ENCODE results near the gene APCDD1. TPM values are rescaled to one million over a fixed set of nuclear protein-coding genes. Genes with fewer than 3 reads are reported as not detected.

APCDD1 gene
- total and polyA plus RNA-seq, 2 experiments from 2014 or later, result 0.31 to 1.0 TPM

DNA sequence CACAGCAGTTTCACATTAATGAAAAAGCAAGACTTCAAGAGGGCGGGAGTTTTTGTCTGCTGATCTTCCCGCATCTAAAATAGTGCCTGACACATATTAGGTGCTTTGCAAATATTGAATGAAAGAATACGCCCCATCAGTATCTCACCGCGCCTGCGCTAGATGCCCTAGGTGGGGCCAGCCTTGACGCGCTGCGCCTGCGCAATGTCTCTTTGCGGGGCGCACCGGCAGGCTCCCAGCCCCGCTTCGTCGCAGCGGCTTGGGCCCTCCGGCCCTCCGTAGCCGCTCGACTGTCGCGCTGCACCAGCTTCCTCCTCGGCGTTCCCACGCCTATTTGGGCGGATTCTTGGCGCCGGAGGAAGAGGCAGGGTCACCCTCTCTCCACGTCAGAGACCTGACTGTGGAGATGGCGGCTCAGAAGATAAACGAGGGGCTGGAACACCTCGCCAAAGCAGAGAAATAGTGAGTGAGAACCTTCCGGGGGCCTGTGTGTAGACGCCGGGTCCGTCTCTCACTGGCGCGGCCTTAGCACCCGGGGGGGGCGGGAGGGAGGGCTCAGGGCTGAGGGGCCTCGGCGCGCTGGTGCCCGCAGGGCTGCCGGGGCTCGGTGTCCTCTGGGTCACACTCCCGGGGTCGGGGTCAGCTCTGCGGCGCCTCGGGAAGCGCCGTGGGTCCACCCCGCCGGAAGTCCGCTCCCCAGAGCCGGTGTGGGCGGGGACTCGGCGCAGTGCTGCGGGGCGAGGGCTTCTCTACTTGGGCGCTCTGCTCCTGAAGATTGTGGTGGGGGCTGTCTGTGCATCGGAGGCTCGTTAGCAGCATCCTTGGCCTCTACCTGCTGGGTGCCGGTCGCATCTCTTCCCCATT is 71.5 kb downstream of the APCDD1 start, which contains the start of gene NAPG:
Gene NAPG, plus strand, starts transcription at position 331 of the 864 bp plus-strand sequence. Its CDS starts 76 bp downstream, at position 407.
- Mint-ChIP-seq H3K9me3 (no peaks in the 10 kb centered on the region), H3K4me3 (peak within 1 kb of the TSS; percentile 94), H3K36me3 (ENCODE audit: low read depth) (no peaks in the 10 kb centered on the region), H3K27ac (peak within 1 kb of the TSS; percentile 94), H3K27me3 (ENCODE audit: insufficient read depth, low read depth, poor library complexity) (peaks cover 7% of the 10 kb centered on the region), H3K4me1 (peaks cover 30% of the 10 kb centered on the region)
- ATAC-seq, result peak; percentile 91
- H3K27me3 ChIP-seq (ENCODE audit: insufficient read depth), result no peaks in the 10 kb centered on the region
- H3K4me2 ChIP-seq, result peak within 1 kb of the TSS; percentile 98
- TF ChIP-seq CREB1 (CRISPR knock-in tag; IDR thresholded peaks at IDR 0.05; ENCODE audit: low read depth), result peak; percentile 63
- peak; percentile 72 for TF ChIP-seq POLR2AphosphoS5 (IDR thresholded peaks at IDR 0.05; ENCODE audit: low read depth)
- peak; percentile 52 for TF ChIP-seq ETS1 (IDR thresholded peaks at IDR 0.05)
- no peak for TF ChIP-seq STAT1 (IDR thresholded peaks at IDR 0.05; ENCODE audit: unreplicated experiment)
- TF ChIP-seq ZNF462 (CRISPR knock-in tag; IDR thresholded peaks at IDR 0.05), result no peak
- no peak within 1 kb of the TSS; the same call in 1 of the 2 replicates for H3K27ac ChIP-seq (ENCODE audit: low read depth)
- peaks cover 5% of the 10 kb centered on the region; the same call in 1 of the 2 replicates for H3K4me1 ChIP-seq (ENCODE audit: insufficient read depth)
- peaks cover 20% of the 10 kb centered on the region for H4K20me1 ChIP-seq (replicated peaks; ENCODE audit: insufficient read depth)
- no peaks in the 10 kb centered on the region for H3K36me3 ChIP-seq (ENCODE audit: insufficient read depth)
- DNase-seq (ENCODE audit: low spot score), result peak; percentile 92
- H3K79me2 ChIP-seq (replicated peaks; ENCODE audit: insufficient read depth), result peaks cover 46% of the 10 kb centered on the region
- peak within 1 kb of the TSS; percentile 94 for H3K4me3 ChIP-seq
- no peaks in the 10 kb centered on the region for H3F3A ChIP-seq (replicated peaks; ENCODE audit: low read depth)
- H3K9me2 ChIP-seq (ENCODE audit: insufficient read depth), result no peaks in the 10 kb centered on the region
- H2AFZ ChIP-seq, result peak within 1 kb of the TSS; percentile 58

All from GM23338 (cell line).